ENCODE data around the gene ADAMTS8. TPM values are rescaled to one million over a fixed set of nuclear protein-coding genes. Genes with fewer than 3 reads are reported as not detected.

ADAMTS8 gene
- total RNA-seq, 1 experiment from 2014 or later = not detected

- CTCF ChIA-PET = no interaction called here
- H3K27me3 Mint-ChIP-seq (ENCODE audit: unreplicated experiment) = peaks cover 20% of the 10 kb centered on the region
- DNase-seq = no peak
- H3K27ac Mint-ChIP-seq (ENCODE audit: unreplicated experiment) = no peak overlapping the region
- intact Hi-C loops (cut with micrococcal nuclease; ENCODE audit: unreplicated experiment) = no loop called here
- TF ChIP-seq CTCF (IDR thresholded peaks at IDR 0.05; ENCODE audit: unreplicated experiment) = no peak
- peaks cover 4% of the 10 kb centered on the region for H3K36me3 Mint-ChIP-seq (ENCODE audit: insufficient read depth, unreplicated experiment)
- no peaks in the 10 kb centered on the region for H3K9me3 Mint-ChIP-seq (ENCODE audit: low read depth, unreplicated experiment)
- H3K4me1 Mint-ChIP-seq (ENCODE audit: low read depth, unreplicated experiment) = no peaks in the 10 kb centered on the region
- H3K4me3 Mint-ChIP-seq (ENCODE audit: low read depth, unreplicated experiment) = peak overlapping the region; percentile 70
- no TSS peak for BruUV-seq (replicated peaks)
Observed at GRCh38 chr11:130449310-130449990, 21.0 kb upstream of the ADAMTS8 start.

GRCh38 chr11:130448416-130449309, 20.3 kb upstream of the ADAMTS8 start, which contains the start of gene ADAMTS15:
Gene ADAMTS15 (plus strand): TSS chr11:130448645. CDS start chr11:130448974, 329 bp downstream.
- intact Hi-C loops (cut with micrococcal nuclease; ENCODE audit: unreplicated experiment) = no loop called here
- no peaks in the 10 kb centered on the region for H3K36me3 Mint-ChIP-seq (ENCODE audit: insufficient read depth, unreplicated experiment)
- BruUV-seq (replicated peaks) = no TSS peak
- DNase-seq = peak; percentile 75
- H3K4me1 Mint-ChIP-seq (ENCODE audit: low read depth, unreplicated experiment) = no peaks in the 10 kb centered on the region
- H3K9me3 Mint-ChIP-seq (ENCODE audit: low read depth, unreplicated experiment) = no peaks in the 10 kb centered on the region
- CTCF ChIA-PET = interaction anchor here (1.1 to 1.3 kb wide), 2 partner anchors 14 to 379 kb away, joined by 4 to 5 read pairs; no protein-coding TSS in a partner anchor
- H3K27me3 Mint-ChIP-seq (ENCODE audit: unreplicated experiment) = peaks cover 12% of the 10 kb centered on the region
- no peak for TF ChIP-seq CTCF (IDR thresholded peaks at IDR 0.05; ENCODE audit: unreplicated experiment)
- no peak within 1 kb of the TSS for H3K27ac Mint-ChIP-seq (ENCODE audit: unreplicated experiment)
- peak within 1 kb of the TSS; percentile 70 for H3K4me3 Mint-ChIP-seq (ENCODE audit: low read depth, unreplicated experiment)

- Mint-ChIP-seq H3K4me3 (ENCODE audit: low read depth, unreplicated experiment) (peak overlapping the region; percentile 70), H3K27me3 (ENCODE audit: unreplicated experiment) (peaks cover 11% of the 10 kb centered on the region), H3K9me3 (ENCODE audit: low read depth, unreplicated experiment) (no peaks in the 10 kb centered on the region), H3K36me3 (ENCODE audit: insufficient read depth, unreplicated experiment) (no peaks in the 10 kb centered on the region), H3K27ac (ENCODE audit: unreplicated experiment) (no peak overlapping the region), H3K4me1 (ENCODE audit: low read depth, unreplicated experiment) (no peaks in the 10 kb centered on the region)
- DNase-seq = no peak
- no peak for TF ChIP-seq CTCF (IDR thresholded peaks at IDR 0.05; ENCODE audit: unreplicated experiment)
- no TSS peak for BruUV-seq (replicated peaks)
- CTCF ChIA-PET = interaction anchor here (0.7 to 1.3 kb wide), 3 partner anchors 14 to 379 kb away, joined by 4 to 5 read pairs (median 4); no protein-coding TSS in a partner anchor
- intact Hi-C loops (cut with micrococcal nuclease; ENCODE audit: unreplicated experiment) = no loop called here
Observed at GRCh38 chr11:130448039-130448415, 19.6 kb upstream of the ADAMTS8 start.

DNA sequence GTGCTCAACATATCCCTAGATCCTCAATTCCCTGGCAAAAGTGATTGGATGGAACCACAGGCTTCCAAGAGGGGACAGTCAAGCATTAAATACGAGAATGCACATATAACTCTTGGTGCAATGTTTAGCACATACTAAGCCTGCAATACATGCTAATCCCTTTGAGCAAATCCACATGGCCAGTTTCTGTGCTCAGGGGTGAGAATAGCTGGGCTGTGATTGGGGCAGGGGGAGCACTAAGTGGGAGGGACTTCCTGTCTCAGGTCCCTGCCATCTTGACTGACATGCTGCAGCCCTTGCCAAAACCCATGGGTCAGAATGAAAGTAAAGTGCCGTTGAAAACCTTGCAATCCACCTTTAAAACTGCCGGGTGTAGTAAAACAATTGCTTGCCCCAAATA, 17.4 kb upstream of the ADAMTS8 start:
- DNase-seq = no peak
- no TSS peak for BruUV-seq (replicated peaks)
- intact Hi-C loops (cut with micrococcal nuclease; ENCODE audit: unreplicated experiment) = no loop called here
- Mint-ChIP-seq H3K4me3 (ENCODE audit: low read depth, unreplicated experiment) (no peak overlapping the region), H3K27me3 (ENCODE audit: unreplicated experiment) (peaks cover 11% of the 10 kb centered on the region), H3K36me3 (ENCODE audit: insufficient read depth, unreplicated experiment) (no peaks in the 10 kb centered on the region), H3K27ac (ENCODE audit: unreplicated experiment) (no peak overlapping the region), H3K4me1 (ENCODE audit: low read depth, unreplicated experiment) (no peaks in the 10 kb centered on the region), H3K9me3 (ENCODE audit: low read depth, unreplicated experiment) (no peaks in the 10 kb centered on the region)
- CTCF ChIA-PET = no interaction called here
- TF ChIP-seq CTCF (IDR thresholded peaks at IDR 0.05; ENCODE audit: unreplicated experiment) = no peak

Measured in Calu3 (cell line).